HG03103 (cell line): ENCODE data around the gene DTX3.
"Not testable (repeated sequence)": the region's sequence is repeated elsewhere in the genome, so short reads cannot be mapped to it uniquely, and the experiment has no call there.

ENCODE experiments used
- ATAC-seq: cut with Tn5 transposase; IDR thresholded peaks from one replicate; pipeline ENCODE4 v1.9.1; 2021; ENCODE audit warnings: low read depth; ENCODE audit not compliant: unreplicated experiment

Gene DTX3

DNA sequence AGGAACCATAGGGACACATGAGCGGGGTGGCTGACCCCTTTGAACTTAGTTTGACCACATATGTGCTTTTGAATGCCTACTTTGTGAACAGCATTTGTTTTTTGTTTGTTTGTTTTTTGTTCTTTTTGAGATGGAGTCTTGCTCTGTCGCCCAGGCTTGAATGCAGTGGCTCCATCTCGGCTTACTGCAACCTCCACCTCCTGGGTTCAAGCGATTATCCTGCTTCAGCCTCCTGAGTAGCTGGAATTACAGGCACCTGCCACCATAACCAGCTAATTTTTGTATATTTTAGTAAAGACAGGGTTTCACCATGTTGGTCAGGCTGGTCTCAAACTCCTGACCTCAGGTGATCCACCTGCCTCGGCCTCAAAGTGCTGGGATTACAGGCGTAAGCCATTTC, 13.8 kb downstream of the DTX3 start:
- ATAC-seq: not testable (repeated sequence)

DNA sequence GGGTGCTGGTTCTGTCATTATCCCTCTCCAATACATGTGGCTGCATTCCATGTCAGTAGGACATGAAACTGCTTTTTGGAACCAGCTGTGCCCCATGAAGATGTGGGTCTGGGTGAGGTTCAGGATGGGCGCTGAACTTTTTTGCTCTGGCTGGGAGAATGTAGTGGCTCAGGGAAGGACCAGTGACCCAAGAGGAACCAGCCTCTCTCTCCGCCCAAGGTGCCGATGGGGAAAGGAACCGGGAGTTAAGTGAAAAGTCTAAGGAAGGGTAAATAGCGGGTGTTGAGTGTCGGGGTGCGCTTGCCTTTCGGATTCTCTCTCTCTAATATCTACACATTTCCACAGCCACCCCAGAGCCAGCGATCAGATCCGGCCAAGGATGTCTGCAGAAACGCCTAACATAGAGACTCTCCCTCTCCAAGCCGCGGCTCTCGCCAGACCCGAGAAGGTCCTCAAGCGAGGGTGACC, 14.4 kb downstream of the DTX3 start:
- ATAC-seq: no peak

DNA sequence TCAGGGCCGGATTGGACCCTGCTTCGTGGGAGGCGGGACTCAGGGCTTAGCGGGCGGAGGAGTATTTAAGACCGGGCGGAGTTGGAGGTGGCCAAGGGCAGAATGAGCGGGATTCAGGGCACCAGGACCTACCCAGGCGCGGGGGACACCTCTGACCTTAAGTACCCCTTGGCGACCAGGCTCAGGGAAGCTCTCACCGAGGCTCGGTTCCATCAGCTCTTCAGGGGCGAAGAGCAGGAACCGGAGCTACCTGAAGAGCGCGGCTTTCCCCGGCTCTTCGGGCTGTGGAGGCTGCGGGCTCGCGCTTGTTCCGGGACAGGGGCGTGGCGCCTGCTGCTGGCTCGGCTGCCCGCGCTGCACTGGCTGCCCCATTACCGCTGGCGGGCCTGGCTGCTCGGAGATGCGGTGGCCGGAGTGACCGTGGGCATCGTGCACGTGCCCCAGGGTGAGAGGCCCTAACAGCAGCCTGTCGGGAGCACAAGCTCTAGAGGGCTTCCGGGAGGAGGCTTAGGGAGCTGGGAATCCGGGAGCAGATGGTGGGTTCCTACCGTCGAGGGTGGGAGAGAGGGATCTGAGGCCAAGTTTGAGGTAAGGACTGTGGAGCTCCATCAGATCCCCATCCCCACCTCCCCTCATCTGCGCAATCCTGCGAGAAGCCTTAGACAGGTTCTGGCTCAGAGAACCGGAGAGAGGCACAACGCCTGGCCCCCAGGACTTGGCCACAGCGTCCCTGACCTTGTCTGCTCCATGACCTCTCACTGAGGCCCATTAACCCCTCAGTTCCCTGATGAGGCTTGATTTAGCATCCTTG, 15.0 kb downstream of the DTX3 start:
- no peak for ATAC-seq

DNA sequence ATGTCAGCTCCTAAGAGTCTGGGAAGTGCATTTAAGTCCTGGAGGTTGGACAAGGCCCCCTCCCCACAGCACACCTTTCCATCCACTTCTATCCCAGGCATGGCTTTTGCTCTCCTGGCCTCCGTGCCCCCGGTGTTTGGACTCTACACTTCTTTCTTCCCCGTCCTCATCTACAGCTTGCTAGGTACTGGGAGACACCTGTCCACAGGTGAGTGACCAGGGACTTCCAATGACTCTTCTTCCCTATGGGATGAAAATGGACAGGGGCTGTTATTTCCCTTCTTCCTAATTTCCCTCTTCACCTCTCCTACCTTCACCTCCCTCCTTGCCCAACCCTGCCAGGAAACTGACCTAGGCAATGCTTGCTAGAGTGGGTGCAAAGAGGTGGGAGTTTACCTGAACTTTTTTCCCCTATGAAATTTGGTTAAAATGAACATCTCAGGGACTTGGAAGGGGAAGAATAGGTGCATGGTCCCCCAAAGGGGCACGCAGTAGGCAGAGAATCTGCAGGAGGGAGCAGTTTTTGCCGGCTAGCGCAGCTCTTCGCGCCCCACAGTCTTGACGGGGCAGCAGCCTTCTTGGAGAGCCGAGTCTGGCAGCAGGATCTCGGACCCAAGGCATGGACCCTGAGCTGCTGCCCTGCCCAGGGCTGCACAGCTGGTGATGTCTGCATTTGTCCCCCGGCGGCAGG, 15.8 kb downstream of the DTX3 start:
- ATAC-seq: no peak

DNA sequence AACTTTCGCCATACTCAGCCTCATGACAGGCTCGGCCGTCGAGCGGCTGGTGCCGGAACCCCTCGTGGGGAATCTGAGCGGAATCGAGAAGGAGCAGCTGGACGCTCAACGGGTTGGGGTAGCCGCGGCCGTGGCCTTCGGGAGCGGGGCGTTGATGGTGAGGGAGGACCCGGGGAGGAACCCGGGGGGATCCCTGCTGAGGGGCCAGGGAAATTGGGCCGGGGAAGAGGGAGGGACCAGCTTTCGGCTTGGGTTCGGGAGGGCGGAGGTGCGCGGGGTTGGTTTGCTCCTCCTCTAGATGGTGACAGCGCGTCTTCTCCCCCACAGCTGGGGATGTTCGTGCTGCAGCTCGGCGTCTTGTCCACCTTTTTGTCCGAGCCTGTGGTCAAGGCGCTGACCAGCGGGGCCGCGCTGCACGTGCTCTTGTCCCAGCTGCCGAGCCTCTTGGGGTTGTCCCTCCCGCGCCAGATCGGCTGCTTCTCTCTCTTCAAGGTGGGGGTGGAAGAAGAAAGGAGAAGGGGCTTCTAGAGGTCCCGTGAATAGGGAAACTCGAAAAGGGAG, 16.4 kb downstream of the DTX3 start:
- no peak for ATAC-seq

- ATAC-seq: no peak
These were observed 17.1 kb downstream of the DTX3 start for GRCh38 chr12:57621497-57622292.

DNA sequence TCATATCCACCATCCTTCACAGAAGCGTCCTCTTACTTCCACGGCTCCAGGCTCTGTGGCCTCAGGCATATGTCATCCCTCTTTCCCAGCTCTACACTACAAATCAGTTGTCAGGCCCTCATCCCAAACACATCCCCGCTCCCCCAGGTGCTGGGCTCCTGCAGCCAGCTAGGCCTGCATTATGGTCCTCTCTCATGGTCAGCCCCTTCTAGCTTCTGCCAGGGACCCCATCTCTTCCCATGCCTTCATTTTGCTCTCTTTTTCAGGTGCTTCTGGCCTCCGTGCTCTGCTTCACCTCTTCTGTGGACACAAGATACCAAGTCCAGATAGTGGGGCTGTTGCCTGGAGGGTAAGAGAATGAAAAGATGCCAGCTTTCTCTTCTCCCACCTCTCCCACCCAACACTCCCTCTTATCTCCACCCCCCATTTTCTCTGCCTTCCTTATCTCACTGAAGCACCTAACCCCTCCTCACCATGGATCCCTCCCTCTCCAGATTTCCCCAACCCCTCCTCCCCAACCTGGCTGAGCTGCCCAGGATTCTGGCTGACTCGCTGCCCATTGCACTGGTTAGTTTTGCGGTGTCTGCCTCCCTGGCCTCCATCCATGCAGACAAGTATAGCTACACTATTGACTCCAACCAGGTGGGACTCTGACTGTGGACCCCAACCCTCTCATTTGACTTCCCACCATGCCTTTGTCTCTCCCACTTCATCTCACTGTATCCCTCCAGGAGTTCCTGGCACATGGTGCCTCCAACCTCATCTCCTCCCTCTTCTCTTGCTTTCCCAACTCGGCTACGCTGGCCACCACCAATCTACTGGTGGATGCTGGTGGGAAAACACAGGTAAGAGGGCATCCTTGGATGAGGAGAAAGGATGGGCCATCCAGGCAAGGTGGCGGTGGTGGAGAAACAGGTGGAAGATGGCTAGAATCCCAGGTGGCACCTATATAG, 17.9 kb downstream of the DTX3 start:
- ATAC-seq: no peak

GRCh38 chr12:57623385-57623784, 18.8 kb downstream of the DTX3 start:
- ATAC-seq: no peak

DNA sequence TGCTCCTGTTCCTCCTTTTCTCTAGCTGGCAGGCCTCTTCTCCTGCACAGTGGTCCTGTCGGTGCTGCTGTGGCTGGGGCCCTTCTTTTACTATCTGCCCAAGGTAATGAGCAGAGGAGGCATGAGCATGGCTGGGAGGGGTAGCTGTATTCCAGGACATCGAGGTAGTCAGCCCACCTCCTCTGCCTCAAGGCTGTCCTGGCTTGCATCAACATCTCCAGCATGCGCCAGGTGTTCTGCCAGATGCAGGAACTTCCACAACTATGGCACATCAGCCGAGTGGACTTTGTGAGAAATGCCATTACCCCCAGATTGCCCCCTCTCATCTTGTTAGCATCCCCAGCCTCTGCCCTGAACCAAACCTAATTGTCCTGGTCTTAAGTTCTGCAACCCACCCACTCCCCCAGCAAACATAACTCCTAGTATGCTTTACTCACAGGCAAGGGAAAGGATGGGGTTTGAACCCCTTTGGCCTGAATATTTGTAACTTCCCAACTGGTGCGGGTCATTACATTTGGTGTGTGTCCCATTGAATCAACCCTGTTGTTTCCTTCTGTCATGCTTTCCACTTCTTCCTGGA, 19.3 kb downstream of the DTX3 start:
- no peak for ATAC-seq

GRCh38 chr12:57624441-57625220, 20.0 kb downstream of the DTX3 start:
- ATAC-seq: no peak

DNA sequence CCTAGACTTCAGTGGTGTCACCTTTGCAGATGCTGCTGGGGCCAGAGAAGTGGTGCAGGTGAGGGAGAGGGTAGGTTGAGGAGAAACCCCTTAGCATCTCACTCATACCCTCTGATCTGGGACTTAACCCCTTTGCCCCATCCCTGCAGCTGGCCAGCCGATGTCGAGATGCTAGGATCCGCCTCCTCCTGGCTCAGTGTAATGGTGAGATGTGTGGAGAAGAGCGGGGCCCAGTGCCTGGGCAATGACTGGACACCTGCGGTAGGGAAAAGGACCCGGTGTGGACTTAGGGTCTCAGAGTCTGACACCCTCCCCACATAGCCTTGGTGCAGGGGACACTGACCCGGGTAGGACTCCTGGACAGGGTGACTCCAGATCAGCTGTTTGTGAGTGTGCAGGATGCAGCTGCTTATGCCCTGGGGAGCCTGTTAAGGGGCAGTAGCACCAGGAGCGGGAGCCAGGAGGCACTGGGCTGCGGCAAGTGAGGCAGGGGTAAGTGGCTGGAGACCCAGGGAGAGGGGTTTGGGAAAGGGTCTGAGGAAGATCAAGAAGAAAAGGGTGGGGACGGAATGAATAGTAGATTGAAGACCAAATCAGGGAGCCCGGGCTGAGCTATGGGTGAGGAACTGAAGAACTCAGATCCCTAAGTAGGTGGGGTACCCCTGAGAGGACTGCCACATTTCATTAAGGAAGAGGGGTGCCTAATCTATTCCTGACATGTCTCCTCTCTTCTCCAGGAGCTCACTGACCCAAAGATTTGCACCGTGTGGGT, 20.8 kb downstream of the DTX3 start:
- ATAC-seq: no peak

GRCh38 chr12:57626111-57626920, 21.7 kb downstream of the DTX3 start:
- no peak for ATAC-seq

DNA sequence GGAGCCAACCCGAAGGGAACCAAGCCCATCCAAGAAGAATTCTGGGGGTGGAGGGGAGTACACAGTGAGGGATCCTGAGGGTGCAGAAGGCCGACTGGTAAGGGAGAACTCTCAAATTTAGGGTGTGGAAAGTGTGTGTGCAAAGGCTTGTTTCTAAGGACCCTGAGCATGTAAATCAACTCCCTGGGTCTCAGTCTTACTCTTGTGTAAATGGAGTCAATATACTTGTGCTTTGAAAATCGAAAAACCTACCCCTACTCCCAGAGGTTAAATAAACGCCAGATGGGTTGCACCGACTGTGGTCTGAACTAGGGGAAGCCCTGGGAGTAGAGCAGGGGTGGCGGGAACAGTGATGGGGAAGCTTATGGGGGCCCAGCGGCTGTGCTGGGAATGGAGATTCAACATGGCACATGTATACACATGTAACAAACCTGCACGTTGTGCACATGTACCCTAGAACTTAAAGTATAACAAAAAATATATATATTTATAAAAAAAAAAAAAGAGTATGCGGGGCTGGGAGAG, 22.4 kb downstream of the DTX3 start:
- ATAC-seq: no peak

GRCh38 chr12:57627501-57628279, 23.1 kb downstream of the DTX3 start:
- no peak for ATAC-seq

- no peak for ATAC-seq
These were observed 23.9 kb downstream of the DTX3 start for GRCh38 chr12:57628280-57629191.
